ENCODE measurements around the gene MICAL1.

Gene MICAL1

GRCh38 chr6:109441069-109441816 lies 14.3 kb downstream of the MICAL1 start:
- DNase-seq (ENCODE audit: insufficient read length, low spot score) (no peak), FAIRE-seq (no peak)
- TF ChIP-seq, protein P1, sequence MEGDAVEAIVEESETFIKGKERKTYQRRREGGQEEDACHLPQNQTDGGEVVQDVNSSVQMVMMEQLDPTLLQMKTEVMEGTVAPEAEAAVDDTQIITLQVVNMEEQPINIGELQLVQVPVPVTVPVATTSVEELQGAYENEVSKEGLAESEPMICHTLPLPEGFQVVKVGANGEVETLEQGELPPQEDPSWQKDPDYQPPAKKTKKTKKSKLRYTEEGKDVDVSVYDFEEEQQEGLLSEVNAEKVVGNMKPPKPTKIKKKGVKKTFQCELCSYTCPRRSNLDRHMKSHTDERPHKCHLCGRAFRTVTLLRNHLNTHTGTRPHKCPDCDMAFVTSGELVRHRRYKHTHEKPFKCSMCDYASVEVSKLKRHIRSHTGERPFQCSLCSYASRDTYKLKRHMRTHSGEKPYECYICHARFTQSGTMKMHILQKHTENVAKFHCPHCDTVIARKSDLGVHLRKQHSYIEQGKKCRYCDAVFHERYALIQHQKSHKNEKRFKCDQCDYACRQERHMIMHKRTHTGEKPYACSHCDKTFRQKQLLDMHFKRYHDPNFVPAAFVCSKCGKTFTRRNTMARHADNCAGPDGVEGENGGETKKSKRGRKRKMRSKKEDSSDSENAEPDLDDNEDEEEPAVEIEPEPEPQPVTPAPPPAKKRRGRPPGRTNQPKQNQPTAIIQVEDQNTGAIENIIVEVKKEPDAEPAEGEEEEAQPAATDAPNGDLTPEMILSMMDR (IDR thresholded peaks at IDR 0.05; ENCODE audit: insufficient read depth, missing control alignments) = no peak

- DNase-seq (ENCODE audit: insufficient read length, low spot score) = peak; percentile 72
- TF ChIP-seq, protein P1 (IDR thresholded peaks at IDR 0.05; ENCODE audit: insufficient read depth, missing control alignments) = peak; percentile 26
- FAIRE-seq = no peak
Measured at GRCh38 chr6:109440331-109441068, 15.1 kb downstream of the MICAL1 start, which contains the start of the genes PPIL6 and SMPD2. Gene PPIL6, minus strand, starts transcription at chr6:109440628. Its CDS starts 38 bp downstream, at chr6:109440590. Gene SMPD2, plus strand, starts transcription at chr6:109440724. Its CDS starts 398 bp downstream, at chr6:109441122.

DNA sequence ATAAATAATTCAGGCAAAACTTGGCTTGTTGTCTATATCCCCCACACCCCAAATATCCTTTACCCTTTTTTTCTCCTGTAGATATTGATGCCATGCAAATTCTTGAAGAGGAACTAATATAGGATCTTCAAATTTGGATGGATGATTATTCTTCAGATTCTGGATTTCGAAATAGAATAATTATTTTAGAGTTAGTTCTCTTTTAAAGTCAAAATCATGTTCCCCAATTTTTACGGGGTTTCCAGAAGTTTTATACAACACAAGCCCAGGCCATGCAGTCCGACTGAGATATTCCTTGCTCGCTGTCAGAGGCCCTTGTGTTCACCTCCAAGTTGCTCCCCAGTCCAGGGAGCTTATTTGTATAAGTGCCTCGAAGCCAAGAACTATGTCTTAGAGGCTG lies 19.5 kb downstream of the MICAL1 start:
- DNase-seq (ENCODE audit: insufficient read length, low spot score) = no peak
- TF ChIP-seq, protein P1 (IDR thresholded peaks at IDR 0.05; ENCODE audit: insufficient read depth, missing control alignments) = no peak
- no peak for FAIRE-seq

DNA sequence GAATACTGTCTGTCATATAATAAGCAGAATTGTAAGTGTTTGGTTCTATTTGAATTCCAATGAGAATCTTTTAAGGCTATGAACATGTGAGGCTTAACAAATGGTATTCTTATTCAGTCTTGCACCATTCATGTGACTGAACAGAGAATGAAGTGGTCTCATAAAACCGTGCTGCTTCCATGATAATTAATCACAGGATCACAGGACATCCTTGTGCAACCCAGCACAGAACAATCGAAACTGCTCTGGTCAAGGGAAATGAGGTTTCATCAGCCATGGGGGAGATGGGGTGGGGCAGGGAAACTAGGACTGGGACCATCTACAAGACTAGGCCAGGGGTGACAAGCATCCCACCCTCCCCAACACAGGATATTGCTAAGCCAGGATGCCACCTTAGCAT lies 21.1 kb downstream of the MICAL1 start:
- DNase-seq (ENCODE audit: insufficient read length, low spot score) (no peak), FAIRE-seq (no peak)
- TF ChIP-seq, protein P1 (IDR thresholded peaks at IDR 0.05; ENCODE audit: insufficient read depth, missing control alignments) = no peak

- FAIRE-seq = no peak
- TF ChIP-seq, protein P1 (IDR thresholded peaks at IDR 0.05; ENCODE audit: insufficient read depth, missing control alignments) = no peak
- no peak for DNase-seq (ENCODE audit: insufficient read length, low spot score)
Measured at GRCh38 chr6:109429496-109429895, 26.1 kb downstream of the MICAL1 start.

- FAIRE-seq (no peak), DNase-seq (ENCODE audit: insufficient read length, low spot score) (no peak)
- TF ChIP-seq, protein P1 (IDR thresholded peaks at IDR 0.05; ENCODE audit: insufficient read depth, missing control alignments) = no peak
Measured at GRCh38 chr6:109428889-109429477, 26.6 kb downstream of the MICAL1 start.
